Activated naive CD8-positive, alpha-beta T cell treated with anti-CD3 and anti-CD28 coated beads, Interleukin-2, amount 50 U/mL, for 24 hours (primary cell): ENCODE data around the gene SUN1.

Source experiments
- ATAC-seq: fragments of 150-1000 bp; cut with Tn5 transposase; one replicate; pipeline ENCODE4 v1.10.0; 2021
- DNase-seq: peaks from one replicate; pipeline ENCODE4 v3.0.0; 2021
- H3K27ac Mint-ChIP-seq: one replicate; pipeline ENCODE4 v1.8.0; 2021; ENCODE audit warnings: mild to moderate bottlenecking, mixed read lengths
- H3K27me3 Mint-ChIP-seq: one replicate; pipeline ENCODE4 v1.8.0; 2021; ENCODE audit warnings: mixed read lengths
- H3K36me3 Mint-ChIP-seq: one replicate; pipeline ENCODE4 v1.8.0; 2021; ENCODE audit warnings: low read depth, mixed read lengths
- H3K4me1 Mint-ChIP-seq: one replicate; pipeline ENCODE4 v1.8.0; 2021; ENCODE audit warnings: mixed read lengths
- H3K4me3 Mint-ChIP-seq: one replicate; pipeline ENCODE4 v1.8.0; 2021; ENCODE audit warnings: mild to moderate bottlenecking, moderate library complexity, mixed read lengths
- H3K9me3 Mint-ChIP-seq: one replicate; pipeline ENCODE4 v1.8.0; 2021; ENCODE audit warnings: mixed read lengths

The SUN1 gene

GRCh38 chr7:849781-850180 lies 17.5 kb downstream of the SUN1 start:
- peaks cover 42% of the 10 kb centered on the region for H3K36me3 Mint-ChIP-seq
- H3K27me3 Mint-ChIP-seq, result no peaks in the 10 kb centered on the region
- H3K4me3 Mint-ChIP-seq, result no peak overlapping the region
- H3K27ac Mint-ChIP-seq, result no peak overlapping the region
- no peaks in the 10 kb centered on the region for H3K4me1 Mint-ChIP-seq
- no peaks in the 10 kb centered on the region for H3K9me3 Mint-ChIP-seq
- no peak for DNase-seq
- ATAC-seq, result no peak

GRCh38 chr7:851204-851603 lies 18.9 kb downstream of the SUN1 start:
- no peak for ATAC-seq
- no peak for DNase-seq
- no peak overlapping the region for H3K27ac Mint-ChIP-seq
- no peak overlapping the region for H3K4me3 Mint-ChIP-seq
- H3K27me3 Mint-ChIP-seq, result no peaks in the 10 kb centered on the region
- peaks cover 36% of the 10 kb centered on the region for H3K36me3 Mint-ChIP-seq
- no peaks in the 10 kb centered on the region for H3K4me1 Mint-ChIP-seq
- H3K9me3 Mint-ChIP-seq, result no peaks in the 10 kb centered on the region

- no peak overlapping the region for H3K4me3 Mint-ChIP-seq
- no peaks in the 10 kb centered on the region for H3K4me1 Mint-ChIP-seq
- H3K27me3 Mint-ChIP-seq, result no peaks in the 10 kb centered on the region
- H3K9me3 Mint-ChIP-seq, result no peaks in the 10 kb centered on the region
- DNase-seq, result no peak
- ATAC-seq, result no peak
- H3K36me3 Mint-ChIP-seq, result peaks cover 37% of the 10 kb centered on the region
- no peak overlapping the region for H3K27ac Mint-ChIP-seq
Observed at GRCh38 chr7:853366-854117, 21.3 kb downstream of the SUN1 start.

GRCh38 chr7:854118-854775 lies 22.0 kb downstream of the SUN1 start:
- DNase-seq (no peak), ATAC-seq (no peak)
- Mint-ChIP-seq H3K27ac (no peak overlapping the region), H3K4me3 (no peak overlapping the region), H3K4me1 (no peaks in the 10 kb centered on the region), H3K9me3 (no peaks in the 10 kb centered on the region), H3K36me3 (peaks cover 37% of the 10 kb centered on the region), H3K27me3 (no peaks in the 10 kb centered on the region)

- Mint-ChIP-seq H3K4me3 (no peak overlapping the region), H3K4me1 (no peaks in the 10 kb centered on the region), H3K9me3 (no peaks in the 10 kb centered on the region), H3K27ac (no peak overlapping the region), H3K36me3 (peaks cover 44% of the 10 kb centered on the region), H3K27me3 (no peaks in the 10 kb centered on the region)
- DNase-seq (no peak), ATAC-seq (no peak)
Observed at GRCh38 chr7:855686-856369, 23.6 kb downstream of the SUN1 start.

- Mint-ChIP-seq H3K27ac (no peak overlapping the region), H3K4me1 (no peaks in the 10 kb centered on the region), H3K4me3 (no peak overlapping the region), H3K27me3 (no peaks in the 10 kb centered on the region), H3K36me3 (peaks cover 48% of the 10 kb centered on the region), H3K9me3 (no peaks in the 10 kb centered on the region)
- no peak for ATAC-seq
- DNase-seq, result no peak
Observed at GRCh38 chr7:856444-857095, 24.3 kb downstream of the SUN1 start.

GRCh38 chr7:857661-858060 lies 25.4 kb downstream of the SUN1 start:
- Mint-ChIP-seq H3K9me3 (no peaks in the 10 kb centered on the region), H3K27ac (no peak overlapping the region), H3K4me3 (no peak overlapping the region), H3K4me1 (no peaks in the 10 kb centered on the region), H3K27me3 (no peaks in the 10 kb centered on the region), H3K36me3 (peaks cover 47% of the 10 kb centered on the region)
- ATAC-seq, result no peak
- no peak for DNase-seq

- peaks cover 40% of the 10 kb centered on the region for H3K36me3 Mint-ChIP-seq
- no peaks in the 10 kb centered on the region for H3K4me1 Mint-ChIP-seq
- H3K27ac Mint-ChIP-seq, result no peak overlapping the region
Observed at GRCh38 chr7:859359-860030, 27.2 kb downstream of the SUN1 start.

GRCh38 chr7:860149-860548 lies 27.9 kb downstream of the SUN1 start:
- no peaks in the 10 kb centered on the region for H3K27me3 Mint-ChIP-seq
- ATAC-seq (no peak), DNase-seq (no peak)
- no peaks in the 10 kb centered on the region for H3K4me1 Mint-ChIP-seq
- no peak overlapping the region for H3K4me3 Mint-ChIP-seq
- no peak overlapping the region for H3K27ac Mint-ChIP-seq
- peaks cover 43% of the 10 kb centered on the region for H3K36me3 Mint-ChIP-seq
- no peaks in the 10 kb centered on the region for H3K9me3 Mint-ChIP-seq

More at GRCh38 chr7:859359-860030, 27.2 kb downstream of the SUN1 start:
- DNase-seq (no peak), ATAC-seq (no peak)
- H3K27me3 Mint-ChIP-seq, result no peaks in the 10 kb centered on the region
- H3K9me3 Mint-ChIP-seq, result no peaks in the 10 kb centered on the region
- H3K4me3 Mint-ChIP-seq, result no peak overlapping the region

- H3K4me1 Mint-ChIP-seq, result no peaks in the 10 kb centered on the region
- peaks cover 42% of the 10 kb centered on the region for H3K36me3 Mint-ChIP-seq
- H3K27ac Mint-ChIP-seq, result no peak overlapping the region
- H3K27me3 Mint-ChIP-seq, result no peaks in the 10 kb centered on the region
- H3K9me3 Mint-ChIP-seq, result no peaks in the 10 kb centered on the region
- ATAC-seq (no peak), DNase-seq (no peak)
- H3K4me3 Mint-ChIP-seq, result no peak overlapping the region
Observed at GRCh38 chr7:861222-861621, 28.9 kb downstream of the SUN1 start.

GRCh38 chr7:862157-862556 lies 29.9 kb downstream of the SUN1 start:
- no peaks in the 10 kb centered on the region for H3K27me3 Mint-ChIP-seq
- no peak overlapping the region for H3K27ac Mint-ChIP-seq
- no peaks in the 10 kb centered on the region for H3K4me1 Mint-ChIP-seq
- H3K9me3 Mint-ChIP-seq, result no peaks in the 10 kb centered on the region
- DNase-seq, result no peak
- peaks cover 45% of the 10 kb centered on the region for H3K36me3 Mint-ChIP-seq
- no peak overlapping the region for H3K4me3 Mint-ChIP-seq
- no peak for ATAC-seq

GRCh38 chr7:863106-863505 lies 30.8 kb downstream of the SUN1 start:
- H3K4me1 Mint-ChIP-seq, result no peaks in the 10 kb centered on the region
- ATAC-seq, result no peak
- no peaks in the 10 kb centered on the region for H3K9me3 Mint-ChIP-seq
- no peaks in the 10 kb centered on the region for H3K27me3 Mint-ChIP-seq
- H3K27ac Mint-ChIP-seq, result no peak overlapping the region
- H3K36me3 Mint-ChIP-seq, result peaks cover 48% of the 10 kb centered on the region
- no peak overlapping the region for H3K4me3 Mint-ChIP-seq
- DNase-seq, result no peak

GRCh38 chr7:865921-866320 lies 33.6 kb downstream of the SUN1 start:
- Mint-ChIP-seq H3K36me3 (peaks cover 38% of the 10 kb centered on the region), H3K4me3 (no peak overlapping the region), H3K9me3 (no peaks in the 10 kb centered on the region), H3K4me1 (peaks cover 8% of the 10 kb centered on the region), H3K27ac (no peak overlapping the region), H3K27me3 (no peaks in the 10 kb centered on the region)
- ATAC-seq (no peak), DNase-seq (no peak)

- no peak for ATAC-seq
- Mint-ChIP-seq H3K4me3 (no peak overlapping the region), H3K36me3 (peaks cover 34% of the 10 kb centered on the region), H3K9me3 (no peaks in the 10 kb centered on the region), H3K27ac (no peak overlapping the region), H3K27me3 (no peaks in the 10 kb centered on the region), H3K4me1 (peaks cover 11% of the 10 kb centered on the region)
- no peak for DNase-seq
Observed at GRCh38 chr7:867001-867405, 34.7 kb downstream of the SUN1 start.
